Ovary (tissue), 9 donors: ENCODE measurements around the gene PARP3. TPM values are rescaled to one million over a fixed set of nuclear protein-coding genes. Genes with fewer than 3 reads are reported as not detected.
"Not testable (repeated sequence)": the region's sequence is repeated elsewhere in the genome, so short reads cannot be mapped to it uniquely, and the experiment has no call there.

ENCODE experiments used
- DNase-seq, 5 donors: peaks; one replicate each; pipeline ENCODE4 v3.0.0-alpha.2; 2019 to 2020
- H3K27ac ChIP-seq, 2 donors: fragments of 200-600 bp; one replicate each; pipeline versions ENCODE4 v1.5.1 to v1.8.0; 2019 to 2022
- H3K27me3 ChIP-seq: fragments of 200-600 bp; one replicate; pipeline ENCODE4 v1.8.0; 2022
- H3K36me3 ChIP-seq: fragments of 200-600 bp; sonication (generic); one replicate; pipeline ENCODE4 v1.5.1; 2019
- H3K4me1 ChIP-seq: one replicate; pipeline ENCODE4 v1.8.1; 2013; ENCODE audit warnings: mild to moderate bottlenecking, moderate library complexity; ENCODE audit not compliant: insufficient read depth
- H3K4me3 ChIP-seq: fragments of 200-600 bp; sonication (generic); one replicate; pipeline ENCODE4 v1.5.1; 2017
- H3K9me3 ChIP-seq, 2 donors: fragments of 200-600 bp in 1 of 2; sonication (generic) in 1 of 2; one replicate each; pipeline versions ENCODE4 v1.5.1 to v1.8.1; 2013 to 2019; ENCODE audit warnings: mild to moderate bottlenecking in 1 of 2, moderate library complexity in 1 of 2
- CTCF ChIP-seq, 3 donors: fragments of 450-650 bp in 2 of 3; fragments of 200-600 bp in 1 of 3; IDR thresholded peaks; one replicate each; pipeline versions ENCODE4 v1.5.1 to v1.8.0; 2016 to 2022; ENCODE audit warnings: antibody characterized with exemption in 3 of 3, mild to moderate bottlenecking in 1 of 3
- EP300 ChIP-seq: sonication (generic); formaldehyde crosslinking; IDR thresholded peaks from one replicate; pipeline ENCODE4 v1.6.1; 2017; ENCODE audit warnings: antibody characterized with exemption
- POLR2A ChIP-seq: fragments of 450-650 bp; IDR thresholded peaks from one replicate; pipeline ENCODE4 v1.6.1; 2017; ENCODE audit warnings: antibody characterized with exemption, mild to moderate bottlenecking, moderate library complexity
- WGBS, 3 donors: extraction: QIAGEN DNeasy Blood & Tissue Kit in 1 of 3; methylation state at CpG; one replicate each; pipeline versions ENCODE4 v1.1.5 to v1.1.7; 2013 to 2017; 5-methylcytosine and 5-hydroxymethylcytosine counted together
- intact Hi-C, 4 donors: fragments of 100-400 bp; cut with DNase I; formaldehyde crosslinking; loops; one replicate each; pipeline versions ENCODE4 v1.11.0 to v1.15.1; 2022 to 2023
- polyA plus RNA-seq, 2 donors: library from polyadenylated mRNA; stranded (reverse); fragments of 200-250 nt in 1 of 2; fragments of 350-450 nt in 1 of 2; fragmentation: Illumina TruSeq in 1 of 2; extraction: RNeasy Lipid Tissue Mini Kit (QIAGEN cat#74804) in 1 of 2; gene quantifications; one replicate each; pipeline ENCODE4 v1.2.3, GENCODE V29; 2013 to 2014
- total RNA-seq, 7 donors: library from RNA; depleted of rRNA in 2 of 7; stranded (reverse); fragments of >200 nt in 2 of 7; fragmentation: NEBNext Ultra II Directional in 3 of 7; extraction: Animal tissue kit (Norgen Biotek cat#: 25700) in 3 of 7; gene quantifications; one replicate each; pipeline versions ENCODE4 v1.1.0 to v1.2.4, GENCODE V29; 2016 to 2023
- donor health status: DM: no; HTN: no; CAD: no; lungs with moderate emphysema.
- donor health status: DM: no; HTN: no; CAD: no.
- donor health status: Bipolar disorder and iron deficiency.
- donor health status: DM: yes; HTN: yes; CAD: no.
- donor health status: DM: no; HTN: no; CAD: no.
- donor health status: DM: yes; HTN: yes; CAD: no.

The PARP3 gene
- total and polyA plus RNA-seq, 9 donors = 8.2 to 19.4 (median 11.0) TPM

DNA sequence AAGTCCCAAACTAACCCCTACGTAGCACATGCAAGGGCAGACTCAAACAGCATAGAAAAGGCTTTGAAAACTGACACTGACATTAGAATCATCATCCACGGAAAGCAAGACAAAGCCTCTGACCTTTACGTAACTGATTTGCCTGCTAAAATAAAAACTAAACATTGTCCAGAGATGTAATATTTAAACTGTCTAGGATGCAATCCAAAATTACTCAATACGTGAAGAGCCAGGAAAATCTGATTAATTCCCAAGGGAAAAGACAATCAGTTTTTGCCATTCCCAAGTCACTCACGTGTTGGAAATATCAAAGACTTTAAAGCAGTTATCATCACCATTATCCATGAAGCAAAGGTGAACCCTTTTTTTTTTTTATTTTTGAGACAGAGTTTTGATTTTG is 25.7 kb upstream of the PARP3 start:
- intact Hi-C loops = no loop called here
- no peaks in the 10 kb centered on the region for H3K27me3 ChIP-seq

DNA sequence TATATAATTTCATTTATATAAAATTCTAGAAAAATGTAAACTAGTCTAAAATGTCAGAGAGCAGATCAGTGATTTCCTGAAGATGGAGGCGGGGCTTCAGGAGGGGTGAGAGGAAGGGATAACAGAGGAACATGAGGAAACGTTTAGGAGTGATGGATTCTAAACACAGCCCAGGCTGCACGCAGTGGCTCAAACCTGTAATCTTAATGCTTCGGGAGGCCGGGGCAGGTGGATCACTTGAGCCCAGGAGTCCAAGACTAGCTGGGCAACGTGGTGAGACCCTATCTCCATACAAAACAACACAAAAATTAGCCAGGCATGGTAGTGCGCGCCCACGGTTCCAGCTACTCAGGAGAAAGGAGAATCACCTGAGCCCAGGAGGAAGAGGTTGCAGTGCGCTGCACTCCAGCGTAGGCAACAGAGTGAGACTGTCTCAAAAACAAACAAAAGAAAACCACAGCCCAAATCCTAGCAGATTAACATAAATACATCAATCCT is 21.0 kb upstream of the PARP3 start:
- Histone ChIP-seq H3K4me1 (no peaks in the 10 kb centered on the region), H3K9me3 (no peaks in the 10 kb centered on the region), H3K4me3 (no peak overlapping the region), H3K27ac (no peak overlapping the region), H3K27me3 (no peaks in the 10 kb centered on the region), H3K36me3 (no peaks in the 10 kb centered on the region)
- intact Hi-C loops = no loop called here
- DNase-seq = no peak
- WGBS, 3 donors = 77 to 81% (median 80%) methylated on average over 11 of the region's 11 CpGs
- TF ChIP-seq POLR2A (no peak), EP300 (no peak), CTCF (IDR thresholded peaks at IDR 0.05) (no peak)

More for the DNA sequence above, 25.7 kb upstream of the PARP3 start:
- Histone ChIP-seq H3K27ac (no peak overlapping the region), H3K36me3 (no peaks in the 10 kb centered on the region), H3K9me3 (no peaks in the 10 kb centered on the region), H3K4me1 (no peaks in the 10 kb centered on the region), H3K4me3 (no peak overlapping the region)
- no peak for TF ChIP-seq POLR2A
- no peak for TF ChIP-seq CTCF (IDR thresholded peaks at IDR 0.05)
- TF ChIP-seq EP300 = no peak
- 44 to 55% (median 49%) methylated on average over 5 of the region's 5 CpGs for WGBS, 3 donors
- no peak for DNase-seq

- Histone ChIP-seq H3K27me3 (no peaks in the 10 kb centered on the region), H3K36me3 (no peaks in the 10 kb centered on the region), H3K27ac (no peak overlapping the region), H3K9me3 (no peaks in the 10 kb centered on the region), H3K4me3 (no peak overlapping the region), H3K4me1 (no peaks in the 10 kb centered on the region)
- intact Hi-C loops = no loop called here
- TF ChIP-seq EP300 (no peak), CTCF (IDR thresholded peaks at IDR 0.05) (no peak), POLR2A (no peak)
- DNase-seq = no peak
- WGBS, 3 donors = 90 to 97% (median 96%) methylated on average over 5 of the region's 5 CpGs
These were observed 14.8 kb upstream of the PARP3 start for GRCh38 chr3:51927061-51927977.

- Histone ChIP-seq H3K4me3 (no peak overlapping the region), H3K27ac (no peak overlapping the region), H3K27me3 (no peaks in the 10 kb centered on the region), H3K4me1 (no peaks in the 10 kb centered on the region), H3K9me3 (no peaks in the 10 kb centered on the region), H3K36me3 (no peaks in the 10 kb centered on the region)
- WGBS, 3 donors = 91 to 95% (median 91%) methylated on average over 7 of the region's 7 CpGs
- no peak for TF ChIP-seq EP300
- no peak for TF ChIP-seq POLR2A
- TF ChIP-seq CTCF (IDR thresholded peaks at IDR 0.05) = no peak
- intact Hi-C loops = no loop called here
- DNase-seq = no peak
These were observed 13.7 kb upstream of the PARP3 start for GRCh38 chr3:51928438-51928837.

GRCh38 chr3:51928981-51929380 is 13.2 kb upstream of the PARP3 start:
- not testable (repeated sequence) for H3K36me3 ChIP-seq

More at GRCh38 chr3:51928981-51929380, 13.2 kb upstream of the PARP3 start:
- H3K4me3 ChIP-seq, H3K27me3 ChIP-seq, H3K9me3 ChIP-seq, H3K4me1 ChIP-seq, DNase-seq, H3K27ac ChIP-seq, intact Hi-C loops: not testable (repeated sequence)
- 74 to 85% (median 77%) methylated on average over 2 to 3 of the region's 3 CpGs for WGBS, 3 donors
